ENCODE results near the gene GBP3.
"Not testable (repeated sequence)": the region's sequence is repeated elsewhere in the genome, so short reads cannot be mapped to it uniquely, and the experiment has no call there.

Gene GBP3

DNA sequence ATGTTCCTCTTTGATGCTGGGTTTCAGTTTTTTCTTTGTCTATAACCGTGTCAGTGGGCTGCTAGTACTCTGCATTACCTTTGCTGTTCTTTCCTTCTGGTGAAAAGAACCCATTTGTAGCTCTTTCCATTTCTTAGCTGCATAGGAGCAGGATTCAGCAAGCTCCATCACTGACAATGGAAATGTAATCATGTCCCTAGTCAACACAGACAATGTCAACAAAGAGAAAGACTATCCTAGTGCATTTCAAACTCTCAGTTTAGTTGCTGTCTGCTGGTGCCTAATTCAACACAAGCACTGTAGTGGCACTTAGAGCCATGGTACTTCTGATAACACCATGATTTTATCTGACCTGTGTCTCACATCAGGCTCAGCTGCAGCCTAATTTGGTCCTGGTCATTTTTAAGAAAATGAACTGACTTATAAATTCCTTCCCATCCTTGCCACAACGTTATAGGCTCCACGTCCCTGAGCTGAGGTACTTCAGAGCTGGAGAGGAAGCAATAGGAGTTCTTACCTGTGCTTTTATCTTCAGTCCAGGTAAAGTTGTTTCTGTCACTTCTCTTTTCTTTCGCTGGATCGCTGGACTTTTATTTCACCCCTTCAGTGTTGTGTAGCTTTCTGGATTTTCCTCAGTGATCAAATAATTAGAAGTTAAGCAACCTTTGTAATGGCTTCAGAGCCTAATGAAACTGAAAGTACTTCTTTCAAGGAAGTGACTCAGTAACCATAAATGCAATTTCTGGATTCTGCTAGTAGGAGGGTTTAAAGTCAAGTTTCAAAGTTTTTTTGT is at the start of gene GBP3:
Gene GBP3, minus strand, starts transcription at position 700 of the 793 bp plus-strand sequence. CDS start 2,145 bp downstream, outside the sequence.
- DNase-seq (ENCODE audit: low spot score) = no peak

DNA sequence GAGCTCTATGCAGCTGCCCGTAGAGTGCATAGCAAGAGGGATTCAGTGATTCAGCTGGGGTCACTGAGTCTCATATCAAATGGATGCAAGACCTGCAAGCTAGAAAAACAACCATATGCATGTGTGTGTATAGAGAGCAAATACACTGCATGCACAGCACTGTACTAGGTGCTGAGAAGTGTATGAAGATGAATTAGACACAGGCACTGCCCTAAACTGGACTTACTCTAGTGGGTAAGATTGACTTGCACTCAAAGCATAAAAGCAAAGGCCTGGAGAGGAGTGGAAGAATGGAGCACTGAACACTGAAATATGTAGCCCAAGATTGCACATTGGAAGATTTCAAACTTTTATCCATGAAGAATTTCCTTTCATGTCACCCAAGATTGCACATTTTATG is 47.8 kb upstream of the GBP3 start:
- no peak for DNase-seq (ENCODE audit: low spot score)

GRCh38 chr1:89069951-89070350 is 47.3 kb upstream of the GBP3 start:
- DNase-seq (ENCODE audit: low spot score) = no peak

GRCh38 chr1:89068291-89068690 is 45.6 kb upstream of the GBP3 start:
- no peak for DNase-seq (ENCODE audit: low spot score)

DNA sequence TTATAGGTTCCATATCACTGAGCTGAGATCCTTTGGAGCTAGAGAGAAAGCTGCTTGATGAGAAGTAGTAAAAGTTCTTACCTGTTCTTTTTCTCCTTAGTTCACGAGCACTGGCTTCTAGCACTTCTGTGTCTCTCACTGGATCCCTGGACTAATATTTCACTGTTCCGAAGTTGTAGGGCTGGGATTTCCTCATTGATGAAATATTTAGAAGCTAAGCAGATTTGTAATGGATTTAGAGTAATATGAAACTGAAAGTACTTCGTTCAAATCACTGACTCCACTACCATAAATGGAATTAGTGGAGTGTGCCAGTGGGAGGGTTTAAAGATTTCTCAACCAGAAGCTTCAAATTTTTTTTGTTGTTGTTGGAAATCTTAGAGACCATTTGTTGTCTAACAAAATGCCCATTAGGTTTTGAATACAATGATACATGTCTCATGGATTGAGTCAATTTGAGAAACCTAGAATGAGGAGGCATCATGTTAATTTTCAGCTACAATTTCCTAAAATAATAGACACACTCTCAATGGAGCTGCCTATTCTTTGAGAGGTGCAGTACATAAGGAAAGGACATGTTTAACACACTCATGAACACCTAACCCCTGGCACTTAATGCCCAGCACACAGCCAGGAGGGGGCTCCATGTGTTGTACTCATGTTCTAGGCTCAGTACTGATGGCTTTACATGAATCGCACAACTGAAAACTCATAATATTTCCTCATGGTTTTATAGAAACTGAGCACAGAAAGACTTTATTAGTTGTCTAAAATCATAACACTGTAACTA is 42.6 kb upstream of the GBP3 start, which contains the start of gene GBP1:
Gene GBP1, minus strand, starts transcription at position 130 of the 790 bp plus-strand sequence. CDS start 1,974 bp downstream, outside the sequence.
- DNase-seq (ENCODE audit: low spot score) = no peak

- DNase-seq (ENCODE audit: low spot score) = no peak
Observed at GRCh38 chr1:89064632-89065031, 42.0 kb upstream of the GBP3 start.

DNA sequence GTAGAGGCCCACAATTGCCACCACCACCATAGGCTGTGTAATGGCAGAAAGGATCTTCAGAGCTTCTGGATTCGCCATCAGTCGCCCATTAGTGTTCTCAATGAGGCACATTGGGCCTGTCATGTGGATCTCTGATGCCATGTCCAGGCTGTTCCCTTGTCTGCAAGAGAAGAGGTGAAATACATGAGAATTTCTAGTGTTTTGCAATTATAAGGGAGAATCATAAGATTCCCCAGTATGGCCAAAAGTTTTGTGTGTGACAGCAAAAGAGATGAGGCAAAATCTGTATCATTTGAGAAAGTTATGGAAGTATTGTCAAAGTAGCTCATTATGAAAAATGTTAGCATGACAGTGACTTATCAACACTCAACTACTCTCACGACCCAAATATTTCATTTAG is 40.4 kb upstream of the GBP3 start:
- no peak for DNase-seq (ENCODE audit: low spot score)

DNA sequence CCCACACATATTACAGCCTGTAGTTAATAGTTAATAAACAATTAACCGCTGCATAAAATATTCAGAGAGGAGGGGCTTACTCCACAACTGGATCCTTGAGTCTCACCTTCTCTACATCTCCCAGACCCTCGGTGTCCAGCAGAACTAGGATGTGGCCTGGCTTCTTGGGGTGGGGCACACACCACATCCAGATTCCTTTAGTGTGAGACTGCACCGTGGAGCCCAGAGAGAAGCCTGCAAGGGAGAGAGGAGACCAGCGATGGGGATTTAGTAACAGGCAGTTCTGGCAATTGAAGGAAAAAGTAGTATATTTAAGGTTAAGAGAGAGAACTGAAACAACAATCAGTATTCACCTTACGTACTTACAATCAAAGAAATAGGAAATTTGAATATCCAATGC is 37.4 kb upstream of the GBP3 start:
- DNase-seq (ENCODE audit: low spot score) = no peak

- no peak for DNase-seq (ENCODE audit: low spot score)
Observed at GRCh38 chr1:89051955-89052312, 29.3 kb upstream of the GBP3 start.

DNA sequence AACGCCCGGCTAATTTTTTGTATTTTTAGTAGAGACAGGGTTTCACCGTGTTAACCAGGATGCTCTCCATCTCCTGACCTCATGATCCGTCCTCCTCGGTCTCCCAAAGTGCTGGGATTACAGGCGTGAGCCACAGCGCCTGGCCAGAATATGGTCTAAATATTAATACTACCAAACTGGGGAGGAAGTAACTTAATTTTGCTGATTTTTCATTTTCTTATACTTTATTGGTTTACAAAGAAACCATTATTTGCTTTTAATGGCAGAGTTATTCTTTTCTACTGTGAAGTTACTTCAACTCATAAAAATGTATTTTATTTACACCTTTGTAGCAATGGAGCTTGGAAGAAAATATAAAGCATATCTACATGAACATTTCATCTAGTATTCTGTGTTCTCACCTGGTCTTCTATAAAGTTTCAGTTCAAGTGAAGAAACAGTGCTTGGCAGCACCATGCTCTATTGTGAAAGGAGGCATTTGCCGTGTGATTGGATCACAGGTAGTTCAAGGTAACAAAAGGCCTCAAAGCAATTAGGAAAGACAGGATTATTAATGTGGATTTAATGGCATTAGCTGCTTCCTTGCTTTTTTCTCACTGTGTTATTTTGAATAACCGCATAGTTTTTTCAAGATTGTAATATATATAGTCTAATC is 28.8 kb upstream of the GBP3 start:
- DNase-seq (ENCODE audit: low spot score) = no peak

DNA sequence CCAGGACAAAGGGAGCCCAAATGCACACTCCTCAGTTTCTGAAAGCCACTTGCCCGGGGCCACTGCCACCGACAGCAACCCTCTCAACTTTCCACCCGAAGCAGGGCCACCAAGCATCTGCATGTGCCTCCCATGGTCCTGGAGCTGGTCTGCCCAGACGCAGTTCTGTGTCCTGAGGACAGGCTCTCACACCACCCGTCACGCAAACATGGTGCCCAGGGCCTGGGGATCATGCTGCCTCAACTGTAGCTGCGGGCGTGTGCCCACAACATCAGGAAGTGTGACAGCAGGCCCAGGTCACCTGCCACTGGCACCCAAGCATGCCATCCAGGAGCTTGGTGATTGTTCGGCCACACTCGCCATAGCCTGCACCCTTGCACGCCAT is 28.0 kb upstream of the GBP3 start:
- no peak for DNase-seq (ENCODE audit: low spot score)

DNA sequence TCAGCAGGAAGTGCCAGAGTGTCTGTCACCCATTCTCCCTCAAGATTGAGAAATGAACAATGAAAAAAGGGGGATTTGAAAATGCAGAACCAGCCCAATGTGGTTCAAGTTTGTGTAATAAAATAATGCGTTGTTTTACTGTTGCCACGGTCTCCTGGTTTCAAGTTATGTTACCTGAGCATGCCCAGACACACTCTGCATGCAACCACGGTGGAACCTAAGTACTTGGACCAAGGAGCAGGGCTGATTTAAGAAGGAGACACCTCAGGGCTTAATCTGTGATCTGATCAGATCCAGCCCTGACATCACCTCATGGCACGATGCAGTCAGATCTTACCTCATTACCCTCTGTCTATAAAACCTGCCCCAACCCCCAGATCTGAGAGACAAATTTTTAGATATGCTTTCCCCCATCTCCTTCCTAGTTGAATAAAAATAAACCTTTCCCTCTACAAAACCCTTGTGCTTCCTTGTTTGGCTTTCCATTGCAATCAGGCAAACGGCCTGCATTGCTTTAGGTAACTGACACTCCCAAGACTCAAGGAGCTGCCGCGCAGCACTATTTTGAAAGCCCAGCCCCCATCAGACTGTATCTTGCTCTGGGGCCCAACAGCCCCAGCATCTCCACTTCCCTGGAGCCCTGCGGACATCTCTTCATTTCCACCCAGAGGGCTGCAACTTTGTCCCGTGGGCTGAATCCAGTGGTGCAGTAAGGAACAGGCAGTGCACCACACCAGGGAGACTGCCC is 27.4 kb upstream of the GBP3 start:
- DNase-seq (ENCODE audit: low spot score) = not testable (repeated sequence)

- DNase-seq (ENCODE audit: low spot score) = not testable (repeated sequence)
Observed at GRCh38 chr1:89049187-89049586, 26.5 kb upstream of the GBP3 start.

DNA sequence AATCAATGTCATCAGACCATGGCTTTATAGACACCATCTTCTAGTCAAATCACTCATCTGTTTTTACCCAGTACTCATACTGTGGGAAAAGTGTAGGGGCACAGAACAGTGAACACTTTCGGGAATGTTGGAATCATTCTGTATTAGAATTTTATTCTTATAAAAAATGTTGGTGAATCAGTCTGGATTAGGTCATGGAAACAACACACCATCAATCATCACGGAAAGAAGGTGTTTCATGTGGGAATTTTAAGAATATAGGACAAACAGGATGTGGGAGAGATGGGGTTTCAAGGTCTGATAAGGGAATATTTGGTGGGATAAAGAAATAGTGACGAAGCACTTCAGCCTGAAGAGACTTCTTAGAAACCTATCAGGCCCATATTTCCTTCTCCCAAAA is 25.1 kb upstream of the GBP3 start:
- no peak for DNase-seq (ENCODE audit: low spot score)

DNA sequence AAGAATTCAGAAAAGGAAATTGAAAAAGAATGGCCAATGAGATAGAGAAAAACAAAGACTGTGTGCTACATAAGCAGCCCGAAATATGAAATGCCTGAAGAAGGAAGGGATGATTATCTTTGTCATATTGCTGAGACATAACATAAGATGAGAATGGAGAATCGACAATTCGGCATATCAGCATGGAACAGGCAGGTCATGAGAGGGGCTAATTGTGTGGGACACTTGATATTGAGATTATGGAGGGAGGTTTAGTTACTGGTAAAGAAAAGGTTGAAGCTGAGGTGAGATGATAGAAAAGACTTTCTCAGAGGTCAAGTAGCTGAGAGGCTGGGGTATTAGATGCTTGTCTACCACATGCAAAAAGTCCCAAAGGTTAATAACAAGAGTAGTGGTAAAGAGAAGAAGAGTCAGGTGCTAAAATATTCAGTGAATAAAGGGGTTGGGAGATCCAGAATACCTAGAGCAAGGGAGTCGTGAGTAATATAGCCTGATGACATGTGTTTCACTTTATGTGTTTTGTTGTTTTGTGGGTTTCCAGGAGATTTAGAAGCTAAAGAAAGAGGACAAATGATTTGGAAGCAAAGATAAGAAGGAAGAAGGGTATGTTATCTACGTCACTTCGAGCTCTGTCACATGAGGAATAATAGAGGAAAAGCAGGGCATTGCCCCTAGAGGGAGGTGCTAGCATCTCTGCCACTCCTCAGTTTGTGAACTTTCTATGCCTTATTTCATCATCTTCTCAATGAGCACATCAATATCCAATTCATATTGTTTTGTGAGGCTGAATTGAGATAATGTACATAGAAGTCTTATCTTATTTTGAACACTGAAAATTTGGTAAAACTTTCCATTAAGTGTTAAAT is 23.9 kb upstream of the GBP3 start:
- DNase-seq (ENCODE audit: low spot score) = not testable (repeated sequence)

GRCh38 chr1:89044970-89045721 is 22.5 kb upstream of the GBP3 start:
- DNase-seq (ENCODE audit: low spot score) = no peak

DNA sequence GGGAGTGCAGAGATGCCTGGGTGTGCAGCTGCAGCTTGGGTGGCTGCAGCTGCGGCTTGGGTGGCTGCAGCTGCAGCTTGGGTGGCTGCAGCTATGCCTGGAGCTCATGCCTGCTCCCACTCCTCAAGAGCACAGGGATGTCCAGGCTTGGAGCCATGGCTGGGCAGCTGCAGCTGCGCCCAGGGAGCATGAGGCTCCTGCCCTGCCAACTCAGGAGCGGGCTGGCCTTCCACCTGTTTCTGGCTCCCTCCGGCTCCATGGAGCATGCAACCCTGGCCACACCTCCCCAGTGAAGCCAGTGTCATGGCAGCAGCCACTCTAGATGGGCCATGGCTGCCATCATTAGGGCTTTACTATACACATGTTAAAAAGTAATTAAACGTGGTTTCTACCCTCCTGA is 21.3 kb upstream of the GBP3 start:
- DNase-seq (ENCODE audit: low spot score) = no peak

DNA sequence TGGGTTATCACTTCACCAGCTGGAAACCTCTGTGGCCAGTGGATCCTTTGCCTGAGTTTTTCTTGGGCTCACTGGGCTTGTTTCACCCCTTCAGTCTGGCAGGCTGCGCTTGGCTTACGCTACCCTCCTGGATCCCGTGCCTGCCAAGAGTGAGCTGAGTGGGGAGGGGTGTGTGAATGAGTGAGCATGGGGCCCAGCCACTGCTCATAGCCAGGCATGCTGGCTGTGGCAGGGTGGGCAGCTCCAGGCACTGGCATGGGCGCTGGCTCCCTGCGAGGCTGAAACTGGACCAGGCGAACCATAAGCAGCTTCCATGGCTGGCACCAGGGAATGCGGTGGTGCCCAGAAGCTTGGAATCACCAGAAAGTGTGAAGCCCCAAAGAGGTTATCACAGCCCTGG is 19.8 kb upstream of the GBP3 start:
- no peak for DNase-seq (ENCODE audit: low spot score)

GRCh38 chr1:89041721-89042120 is 19.1 kb upstream of the GBP3 start:
- no peak for DNase-seq (ENCODE audit: low spot score)

- no peak for DNase-seq (ENCODE audit: low spot score)
Observed at GRCh38 chr1:89041119-89041641, 18.5 kb upstream of the GBP3 start.

Measured in putamen (tissue), 1 donor.